Measurements from ENCODE around the gene PANK2.

- no peak for TF ChIP-seq POLR2AphosphoS5 (IDR thresholded peaks at IDR 0.05)
- TF ChIP-seq POLR2A (IDR thresholded peaks at IDR 0.05): no peak
Observed at GRCh38 chr20:3873507-3873906, 15.7 kb upstream of the PANK2 start.

Data from upper lobe of left lung (tissue), 4 donors.